Fibroblast of skin of right quadriceps (primary cell): Measurements from ENCODE around the gene NFATC2IP.
A peak's percentile ranks its signal among the peaks of the same experiment; 100 is the strongest.
"Not testable (repeated sequence)": the region's sequence is repeated elsewhere in the genome, so short reads cannot be mapped to it uniquely, and the experiment has no call there.

Source experiments
- DNase-seq: peaks from one replicate; pipeline ENCODE4 v3.0.0-alpha.2; 2013

The NFATC2IP gene

DNA sequence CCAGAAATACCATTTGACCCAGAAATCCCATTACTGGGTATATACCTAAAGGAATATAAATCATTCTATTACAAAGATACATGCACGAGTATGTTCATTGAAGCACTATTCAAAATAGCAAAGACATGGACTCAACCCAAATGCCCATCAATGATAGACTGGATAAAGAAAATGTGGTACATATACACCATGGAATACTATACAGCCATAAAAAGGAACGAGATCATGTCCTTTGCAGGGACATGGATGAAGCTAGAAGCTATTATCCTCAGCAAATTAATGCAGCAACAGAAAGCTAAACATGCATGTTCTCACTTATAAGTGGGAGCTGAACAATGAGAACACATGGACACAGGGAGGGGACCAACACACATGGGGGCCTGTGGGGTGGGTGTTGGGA is 24.5 kb upstream of the NFATC2IP start:
- not testable (repeated sequence) for DNase-seq

DNA sequence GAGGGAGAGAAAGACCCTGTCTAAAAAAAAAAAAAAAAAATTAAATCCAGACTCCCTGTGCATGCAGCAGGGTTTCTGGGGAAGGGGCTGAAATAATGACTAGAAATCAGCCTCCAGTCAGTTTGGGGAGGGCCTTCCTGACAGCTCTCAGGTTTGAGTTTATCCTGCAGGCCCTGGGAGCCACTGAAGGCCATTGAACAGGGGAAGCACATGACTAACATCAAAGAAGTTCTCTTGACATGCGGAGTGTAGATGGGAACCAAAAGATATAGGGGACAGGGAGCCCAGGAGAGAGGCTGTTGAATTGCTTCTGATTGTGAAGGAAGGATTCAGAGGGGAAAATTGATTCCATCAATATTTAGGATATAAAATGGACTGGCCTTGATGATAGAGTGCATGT is 22.9 kb upstream of the NFATC2IP start:
- no peak for DNase-seq

DNA sequence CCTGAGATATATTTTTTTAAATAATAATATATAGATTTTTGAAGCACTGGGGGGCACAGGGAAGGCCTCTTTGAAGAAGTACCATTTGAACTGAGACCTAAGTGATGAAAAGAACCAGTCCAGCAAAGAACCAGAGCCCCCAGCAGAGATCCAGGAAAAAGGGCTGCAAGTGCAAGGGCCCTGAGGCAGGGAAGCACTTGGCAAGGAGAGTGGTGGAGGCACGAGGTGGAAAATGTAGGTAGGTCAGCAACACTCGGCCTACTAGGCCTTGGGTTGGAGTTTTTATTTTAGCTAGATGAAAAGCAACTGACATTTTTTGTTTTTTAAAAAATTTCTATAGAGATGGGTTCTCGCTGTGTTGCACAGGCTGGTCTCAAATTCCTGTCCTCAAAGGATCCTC is 20.5 kb upstream of the NFATC2IP start:
- DNase-seq = no peak

DNA sequence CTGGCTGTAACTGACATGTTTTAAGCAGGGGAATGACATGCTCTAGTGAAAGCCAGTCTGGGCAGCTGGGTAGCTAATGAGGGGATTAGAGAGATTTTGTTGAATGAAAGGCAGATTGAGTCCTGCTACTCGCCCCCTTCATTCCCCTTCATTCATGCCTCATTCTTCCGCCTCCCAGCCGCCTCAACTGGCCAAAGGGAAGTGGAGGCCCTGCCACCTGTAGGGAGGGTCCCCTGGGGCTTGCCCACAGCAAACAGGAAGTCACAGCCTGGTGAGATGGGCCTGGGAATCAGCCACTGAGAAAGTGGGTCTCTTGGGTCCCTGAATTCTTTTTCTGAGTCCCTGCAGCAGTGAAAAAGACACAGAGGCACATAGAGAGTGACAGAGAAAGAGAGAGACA is 20.1 kb upstream of the NFATC2IP start:
- DNase-seq = no peak

DNA sequence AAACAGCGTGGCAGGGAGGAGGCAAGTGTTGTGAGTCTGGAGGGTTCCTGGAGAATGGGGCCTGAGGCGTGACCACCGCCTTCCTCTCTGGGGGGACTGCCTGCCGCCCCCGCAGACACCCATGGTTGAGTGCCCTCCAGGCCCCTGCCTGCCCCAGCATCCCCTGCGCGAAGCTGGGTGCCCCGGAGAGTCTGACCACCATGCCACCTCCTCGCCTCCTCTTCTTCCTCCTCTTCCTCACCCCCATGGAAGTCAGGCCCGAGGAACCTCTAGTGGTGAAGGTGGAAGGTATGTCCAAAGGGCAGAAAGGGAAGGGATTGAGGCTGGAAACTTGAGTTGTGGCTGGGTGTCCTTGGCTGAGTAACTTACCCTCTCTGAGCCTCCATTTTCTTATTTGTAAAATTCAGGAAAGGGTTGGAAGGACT is 18.9 kb upstream of the NFATC2IP start, which contains the start of gene CD19:
Gene CD19, plus strand, starts transcription at position 171 of the 425 bp plus-strand sequence. Its CDS starts 30 bp downstream, at position 201.
- DNase-seq = no peak

DNA sequence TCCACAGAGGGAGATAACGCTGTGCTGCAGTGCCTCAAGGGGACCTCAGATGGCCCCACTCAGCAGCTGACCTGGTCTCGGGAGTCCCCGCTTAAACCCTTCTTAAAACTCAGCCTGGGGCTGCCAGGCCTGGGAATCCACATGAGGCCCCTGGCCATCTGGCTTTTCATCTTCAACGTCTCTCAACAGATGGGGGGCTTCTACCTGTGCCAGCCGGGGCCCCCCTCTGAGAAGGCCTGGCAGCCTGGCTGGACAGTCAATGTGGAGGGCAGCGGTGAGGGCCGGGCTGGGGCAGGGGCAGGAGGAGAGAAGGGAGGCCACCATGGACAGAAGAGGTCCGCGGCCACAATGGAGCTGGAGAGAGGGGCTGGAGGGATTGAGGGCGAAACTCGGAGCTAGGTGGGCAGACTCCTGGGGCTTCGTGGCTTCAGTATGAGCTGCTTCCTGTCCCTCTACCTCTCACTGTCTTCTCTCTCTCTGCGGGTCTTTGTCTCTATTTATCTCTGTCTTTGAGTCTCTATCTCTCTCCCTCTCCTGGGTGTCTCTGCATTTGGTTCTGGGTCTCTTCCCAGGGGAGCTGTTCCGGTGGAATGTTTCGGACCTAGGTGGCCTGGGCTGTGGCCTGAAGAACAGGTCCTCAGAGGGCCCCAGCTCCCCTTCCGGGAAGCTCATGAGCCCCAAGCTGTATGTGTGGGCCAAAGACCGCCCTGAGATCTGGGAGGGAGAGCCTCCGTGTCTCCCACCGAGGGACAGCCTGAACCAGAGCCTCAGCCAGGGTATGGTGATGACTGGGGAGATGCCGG is 18.2 kb upstream of the NFATC2IP start:
- DNase-seq = no peak

DNA sequence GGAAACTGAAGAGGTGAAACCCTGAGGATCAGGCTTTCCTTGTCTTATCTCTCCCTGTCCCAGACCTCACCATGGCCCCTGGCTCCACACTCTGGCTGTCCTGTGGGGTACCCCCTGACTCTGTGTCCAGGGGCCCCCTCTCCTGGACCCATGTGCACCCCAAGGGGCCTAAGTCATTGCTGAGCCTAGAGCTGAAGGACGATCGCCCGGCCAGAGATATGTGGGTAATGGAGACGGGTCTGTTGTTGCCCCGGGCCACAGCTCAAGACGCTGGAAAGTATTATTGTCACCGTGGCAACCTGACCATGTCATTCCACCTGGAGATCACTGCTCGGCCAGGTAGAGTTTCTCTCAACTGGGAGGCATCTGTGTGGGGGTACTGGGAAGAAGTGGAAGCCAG is 17.6 kb upstream of the NFATC2IP start:
- no peak for DNase-seq

DNA sequence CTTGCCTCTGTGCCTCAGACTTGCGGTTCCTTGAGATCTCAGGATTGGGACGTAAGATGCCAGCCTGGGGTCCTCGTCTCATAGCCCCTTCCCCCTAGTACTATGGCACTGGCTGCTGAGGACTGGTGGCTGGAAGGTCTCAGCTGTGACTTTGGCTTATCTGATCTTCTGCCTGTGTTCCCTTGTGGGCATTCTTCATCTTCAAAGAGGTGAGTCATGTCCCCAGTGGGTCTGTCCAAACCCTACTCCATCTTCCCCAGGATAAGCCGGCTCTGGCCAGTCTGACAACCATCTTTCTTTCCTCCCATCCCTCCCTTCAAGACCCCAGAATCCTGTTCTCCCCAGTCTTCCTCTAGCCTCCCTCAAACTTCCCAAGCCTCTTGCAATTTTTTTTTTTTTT is 15.4 kb upstream of the NFATC2IP start:
- DNase-seq = no peak

DNA sequence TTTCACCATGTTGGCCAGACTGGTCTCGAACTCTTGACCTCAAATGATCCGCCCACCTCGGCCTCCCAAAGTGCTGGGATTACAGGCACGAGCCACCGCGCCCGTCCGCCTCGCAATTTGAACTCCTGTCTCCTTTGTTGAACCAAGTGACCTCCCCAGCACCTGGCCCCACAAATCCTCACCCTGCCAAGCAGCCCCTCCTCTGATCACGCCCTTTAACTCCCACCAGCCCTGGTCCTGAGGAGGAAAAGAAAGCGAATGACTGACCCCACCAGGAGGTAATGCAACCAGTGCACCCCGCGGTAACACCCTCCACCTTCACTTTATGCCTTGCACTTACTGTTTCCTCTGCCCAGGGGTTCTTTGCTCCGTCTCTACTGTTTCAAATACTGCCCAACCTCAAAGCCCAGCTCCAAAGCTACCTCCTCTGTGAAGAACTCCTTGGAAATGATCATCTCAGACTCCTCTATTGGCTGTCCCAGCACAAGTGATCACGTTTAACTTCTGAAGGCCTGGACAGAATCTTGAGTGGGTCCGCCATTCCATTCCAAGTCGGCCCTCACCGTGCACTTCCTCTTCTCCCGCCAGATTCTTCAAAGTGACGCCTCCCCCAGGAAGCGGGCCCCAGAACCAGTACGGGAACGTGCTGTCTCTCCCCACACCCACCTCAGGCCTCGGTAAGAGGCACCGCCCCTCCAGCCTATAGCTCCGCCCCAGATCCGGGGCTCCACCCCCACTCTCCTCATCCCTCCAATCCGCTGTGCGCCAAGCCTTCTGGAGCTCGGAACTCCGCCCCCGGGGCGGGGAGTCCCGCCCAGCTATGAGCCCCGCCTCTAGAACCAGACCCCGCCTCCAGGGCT is 14.6 kb upstream of the NFATC2IP start:
- peak; percentile 75 for DNase-seq

DNA sequence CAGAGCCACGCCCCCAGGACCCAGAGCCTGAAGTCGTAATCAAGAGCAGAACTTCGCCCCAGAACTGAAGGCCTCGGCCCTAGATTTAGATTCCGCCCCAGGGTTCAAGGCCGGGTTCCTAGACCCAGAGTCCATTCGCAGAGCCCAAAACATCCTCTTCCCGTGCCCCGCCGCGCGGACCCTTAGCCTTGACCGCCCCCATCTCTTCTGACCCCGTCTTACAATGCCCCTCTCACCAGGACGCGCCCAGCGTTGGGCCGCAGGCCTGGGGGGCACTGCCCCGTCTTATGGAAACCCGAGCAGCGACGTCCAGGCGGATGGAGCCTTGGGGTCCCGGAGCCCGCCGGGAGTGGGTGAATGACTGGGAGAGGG is 14.0 kb upstream of the NFATC2IP start:
- no peak for DNase-seq

DNA sequence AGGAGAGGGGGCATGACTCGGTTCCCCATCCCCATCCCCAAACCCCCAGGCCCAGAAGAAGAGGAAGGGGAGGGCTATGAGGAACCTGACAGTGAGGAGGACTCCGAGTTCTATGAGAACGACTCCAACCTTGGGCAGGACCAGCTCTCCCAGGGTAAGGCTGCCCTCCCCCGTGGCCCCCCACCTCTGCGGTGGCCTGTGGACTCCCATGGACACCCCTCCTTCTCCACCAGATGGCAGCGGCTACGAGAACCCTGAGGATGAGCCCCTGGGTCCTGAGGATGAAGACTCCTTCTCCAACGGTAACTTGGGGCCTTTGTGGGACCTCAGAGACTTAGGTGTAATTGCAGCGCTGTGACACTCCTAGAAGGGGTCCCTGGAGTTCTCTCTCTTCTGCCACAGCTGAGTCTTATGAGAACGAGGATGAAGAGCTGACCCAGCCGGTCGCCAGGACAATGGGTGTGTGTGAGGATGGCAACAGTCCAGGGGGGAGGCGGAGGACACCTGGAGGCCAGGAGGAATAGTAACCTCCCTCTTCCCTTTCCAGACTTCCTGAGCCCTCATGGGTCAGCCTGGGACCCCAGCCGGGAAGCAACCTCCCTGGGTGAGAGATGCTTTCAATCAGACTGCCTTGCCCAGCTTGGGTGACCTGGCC is 13.4 kb upstream of the NFATC2IP start:
- DNase-seq = no peak

DNA sequence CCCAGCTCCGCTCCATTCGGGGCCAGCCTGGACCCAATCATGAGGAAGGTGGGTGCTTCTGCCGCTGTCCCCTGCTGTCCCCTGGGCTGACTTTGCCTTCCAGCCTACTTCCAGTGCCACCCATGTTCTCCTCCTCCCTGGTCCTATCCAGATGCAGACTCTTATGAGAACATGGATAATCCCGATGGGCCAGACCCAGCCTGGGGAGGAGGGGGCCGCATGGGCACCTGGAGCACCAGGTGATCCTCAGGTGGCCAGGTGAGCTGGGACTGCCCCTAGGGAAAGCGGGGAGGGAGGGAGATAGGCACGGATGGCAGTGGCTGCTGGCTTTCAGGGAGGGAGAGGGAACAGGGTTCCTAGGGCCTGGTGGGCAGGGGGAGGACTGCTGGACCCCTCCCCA is 12.0 kb upstream of the NFATC2IP start:
- no peak for DNase-seq

DNA sequence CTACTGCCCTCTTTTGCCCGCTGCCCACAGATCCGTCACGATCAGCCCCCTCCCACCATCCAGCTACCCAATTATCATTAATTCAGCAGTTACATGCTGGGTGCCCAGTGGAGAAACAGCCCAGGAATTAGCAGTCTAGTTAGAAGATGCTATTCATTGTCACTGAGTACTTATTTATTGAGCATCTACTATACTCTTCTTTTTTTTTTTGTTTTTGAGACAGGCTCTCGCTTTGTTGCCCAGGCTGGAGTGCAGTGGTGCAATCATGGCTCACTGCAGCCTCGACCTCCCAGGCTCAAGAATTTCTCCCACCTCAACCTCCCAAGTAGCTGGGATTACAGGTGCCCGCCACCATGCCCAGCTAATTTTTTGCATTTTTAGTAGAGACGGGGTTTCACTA is 10.9 kb upstream of the NFATC2IP start:
- DNase-seq = not testable (repeated sequence)

DNA sequence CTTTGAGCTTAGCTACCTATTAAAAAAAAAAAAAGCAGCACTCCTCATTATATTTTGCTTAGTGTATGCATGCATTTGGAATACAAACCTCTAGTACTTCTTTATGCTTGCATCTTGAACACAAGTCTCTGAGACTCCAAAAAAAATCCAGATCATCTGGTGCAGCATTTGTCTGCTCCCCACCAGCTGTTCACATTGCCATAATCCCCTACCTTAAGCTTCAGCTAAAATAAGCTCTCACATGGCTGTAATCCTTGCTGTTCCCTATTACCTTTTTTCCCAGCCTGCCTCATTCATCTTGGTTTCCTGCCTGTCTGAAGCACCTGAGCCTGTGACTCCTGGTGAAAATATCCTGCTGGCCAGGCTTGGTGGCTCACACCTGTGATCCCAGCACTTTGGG is 7.5 kb upstream of the NFATC2IP start:
- no peak for DNase-seq

DNA sequence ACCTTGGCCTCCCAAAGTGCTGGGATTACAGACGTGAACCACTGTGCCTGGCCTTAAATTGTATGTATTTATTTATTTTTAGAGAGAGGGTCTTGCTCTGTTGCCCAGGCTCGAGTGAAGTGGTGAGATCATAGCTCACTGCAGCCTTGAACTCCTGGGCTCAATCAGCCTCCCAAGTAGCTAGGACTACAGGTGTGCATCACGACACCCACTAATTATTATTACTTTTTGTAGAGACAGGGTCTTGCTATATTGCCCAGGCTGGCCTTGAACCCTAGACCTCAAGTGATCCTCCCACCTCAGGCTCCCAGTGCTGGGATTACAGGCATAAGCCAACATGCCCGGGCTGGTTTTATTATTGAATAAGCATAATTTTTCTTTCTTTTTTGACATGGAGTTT is 4.1 kb upstream of the NFATC2IP start:
- no peak for DNase-seq

DNA sequence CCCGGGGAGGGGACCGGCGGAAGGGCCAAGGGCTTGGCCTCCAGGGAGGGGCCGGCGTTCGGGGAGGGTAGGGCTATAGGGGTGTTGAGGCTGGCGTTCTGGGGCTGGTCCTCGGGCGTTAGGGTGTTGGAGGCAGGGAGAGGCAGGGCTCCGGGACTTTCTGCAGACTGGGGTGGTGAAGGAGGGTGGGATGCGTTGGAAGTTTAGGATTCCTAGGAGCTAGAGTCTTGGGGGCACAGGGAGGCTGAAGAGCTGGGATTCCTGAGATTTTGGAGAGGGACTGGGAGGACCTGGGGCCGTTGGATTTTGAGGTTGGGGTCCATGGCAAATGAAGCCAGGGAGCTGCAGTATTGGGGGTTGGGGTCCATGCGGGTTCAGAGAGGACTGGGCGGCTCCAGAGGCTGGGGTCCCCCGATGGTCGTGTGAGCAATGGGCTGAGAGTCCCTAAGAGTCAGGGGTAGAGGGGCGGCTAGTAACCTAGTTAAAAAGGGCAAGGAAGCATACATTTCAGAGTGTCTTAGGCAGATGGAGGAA is 740 bp downstream of the NFATC2IP start:
- DNase-seq = no peak

DNA sequence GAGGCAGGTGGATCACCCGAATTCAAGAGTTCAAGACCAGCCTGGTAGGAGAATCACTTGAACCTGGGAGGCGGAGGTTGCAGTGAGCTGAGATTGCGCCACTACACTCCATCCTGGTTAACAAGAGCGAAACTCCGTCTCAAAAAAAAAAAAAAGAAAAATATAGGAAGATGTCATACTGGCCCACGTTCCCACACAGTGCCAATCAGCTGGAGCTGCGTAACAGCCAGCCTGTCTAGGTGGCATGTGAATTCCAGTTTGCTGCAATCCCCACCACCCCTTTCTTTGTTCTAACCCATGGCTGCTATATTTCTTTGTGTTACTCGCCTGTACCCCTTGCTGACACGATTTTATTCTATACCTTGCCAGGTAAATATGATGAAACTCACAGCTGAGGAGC is 7.5 kb downstream of the NFATC2IP start:
- DNase-seq = no peak

DNA sequence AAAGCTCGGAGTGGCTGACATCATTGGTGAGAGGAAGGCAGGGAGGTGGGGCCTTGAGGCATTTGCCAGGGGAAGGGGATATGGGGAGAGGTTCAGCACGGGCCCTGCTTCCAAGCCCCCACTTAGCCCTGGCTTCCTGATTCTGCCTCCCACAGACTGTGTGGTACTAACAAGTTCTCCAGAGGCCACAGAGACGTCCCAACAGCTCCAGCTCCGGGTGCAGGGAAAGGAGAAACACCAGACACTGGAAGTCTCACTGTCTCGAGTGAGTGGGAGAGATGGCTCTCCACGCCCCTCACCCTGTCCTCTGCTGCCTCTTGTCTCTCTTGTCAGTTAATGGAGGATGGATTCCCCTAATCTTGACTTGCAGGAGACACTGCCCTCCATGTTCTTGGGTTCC is 8.1 kb downstream of the NFATC2IP start:
- no peak for DNase-seq

DNA sequence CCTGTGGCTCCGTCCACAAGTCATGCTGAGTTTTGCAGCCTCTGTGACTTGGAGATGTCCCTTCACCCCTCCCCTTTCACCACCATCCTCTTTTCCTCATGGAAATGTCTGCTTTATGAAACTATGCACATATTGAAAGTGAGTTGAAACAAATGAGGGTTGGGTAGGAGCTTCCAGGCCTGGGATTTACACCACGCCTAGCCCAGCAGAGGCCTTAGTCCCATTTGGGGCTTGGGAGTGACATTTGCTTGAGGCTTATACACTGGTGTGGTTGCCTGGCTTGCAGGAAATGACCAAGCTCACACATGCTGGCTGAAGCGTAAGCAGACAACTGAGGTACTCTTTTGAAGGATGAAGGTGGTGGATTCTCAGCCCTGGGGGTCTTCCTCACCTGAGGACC is 13.3 kb downstream of the NFATC2IP start:
- DNase-seq = no peak

DNA sequence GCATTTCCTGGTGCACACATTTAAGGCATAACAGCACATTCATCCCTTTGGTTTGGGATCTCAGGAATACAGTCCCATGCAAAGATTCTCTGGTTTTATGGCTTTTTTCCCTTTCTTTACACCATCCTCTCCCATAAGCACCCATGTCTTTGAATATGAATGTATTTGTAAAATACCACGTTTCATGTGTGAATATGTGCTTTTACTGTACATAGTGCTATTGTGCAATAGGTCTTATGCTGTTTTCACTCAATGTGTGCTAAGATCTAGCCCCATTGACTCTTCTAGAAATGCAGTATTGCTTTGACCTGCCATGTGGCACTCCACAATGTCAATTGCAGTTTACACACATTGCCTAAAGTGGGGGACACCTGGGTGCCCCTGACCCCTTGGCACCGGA is 13.8 kb downstream of the NFATC2IP start:
- DNase-seq = no peak

DNA sequence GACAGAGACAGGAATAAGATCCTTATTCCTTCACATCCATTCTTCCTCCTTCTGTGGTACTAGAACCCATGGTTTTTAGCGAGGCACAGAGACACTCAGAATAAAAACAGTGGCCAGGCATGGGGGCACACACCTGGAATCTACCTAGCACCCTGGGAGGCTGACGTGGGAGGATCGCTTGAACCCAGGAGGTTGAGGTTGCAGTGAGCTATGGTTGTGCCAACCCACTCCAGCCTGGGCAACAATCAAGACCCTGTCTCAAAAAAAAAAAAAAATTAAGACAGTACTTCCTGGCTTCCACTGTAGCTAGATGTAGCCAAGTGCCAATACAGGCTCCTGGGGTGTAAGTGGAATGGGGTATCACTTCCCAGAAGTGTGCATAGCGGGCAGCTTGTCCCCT is 16.4 kb downstream of the NFATC2IP start:
- no peak for DNase-seq

DNA sequence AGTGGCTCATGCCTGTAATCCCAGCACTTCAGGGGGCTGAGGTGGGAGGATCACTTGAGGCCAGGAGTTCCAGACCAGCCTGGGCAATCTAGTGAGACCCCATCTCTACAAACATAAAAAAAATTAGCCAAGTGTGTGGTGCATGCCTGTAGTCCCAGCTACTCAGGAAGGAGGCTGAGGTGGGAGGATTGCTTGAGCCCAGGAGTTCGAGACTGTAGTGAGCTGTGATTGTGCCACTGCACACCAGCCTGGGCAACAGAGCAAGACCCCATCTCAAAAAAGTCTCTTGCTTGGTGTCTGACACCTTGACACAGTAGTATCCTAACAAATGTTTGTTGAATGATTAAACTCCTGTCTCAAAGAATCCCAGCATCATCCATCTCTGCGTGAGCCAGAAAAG is 19.0 kb downstream of the NFATC2IP start:
- not testable (repeated sequence) for DNase-seq

DNA sequence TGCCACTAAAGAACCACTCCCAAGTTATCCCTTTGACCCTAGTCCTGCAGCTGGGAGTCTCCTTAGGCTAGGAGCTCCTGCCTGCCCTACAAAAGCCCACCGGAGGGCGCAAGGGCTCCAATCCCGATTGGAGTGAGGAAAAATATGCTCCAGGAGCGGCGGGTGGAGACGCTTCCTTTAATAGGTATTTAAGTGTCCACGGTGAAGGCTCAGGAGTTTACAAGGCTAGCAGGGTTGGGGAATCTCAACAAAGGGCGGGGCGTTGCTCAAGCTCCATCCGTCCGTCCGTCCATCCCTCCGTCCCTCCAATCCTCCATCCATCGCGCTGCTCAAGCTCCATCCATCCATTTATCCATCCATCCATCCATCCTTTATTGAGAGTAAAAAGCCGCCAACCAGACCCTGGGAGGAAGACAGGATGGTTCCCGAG is 23.3 kb downstream of the NFATC2IP start:
- DNase-seq = peak; percentile 69
